ENCODE measurements around the gene KCNC1.

Gene KCNC1

DNA sequence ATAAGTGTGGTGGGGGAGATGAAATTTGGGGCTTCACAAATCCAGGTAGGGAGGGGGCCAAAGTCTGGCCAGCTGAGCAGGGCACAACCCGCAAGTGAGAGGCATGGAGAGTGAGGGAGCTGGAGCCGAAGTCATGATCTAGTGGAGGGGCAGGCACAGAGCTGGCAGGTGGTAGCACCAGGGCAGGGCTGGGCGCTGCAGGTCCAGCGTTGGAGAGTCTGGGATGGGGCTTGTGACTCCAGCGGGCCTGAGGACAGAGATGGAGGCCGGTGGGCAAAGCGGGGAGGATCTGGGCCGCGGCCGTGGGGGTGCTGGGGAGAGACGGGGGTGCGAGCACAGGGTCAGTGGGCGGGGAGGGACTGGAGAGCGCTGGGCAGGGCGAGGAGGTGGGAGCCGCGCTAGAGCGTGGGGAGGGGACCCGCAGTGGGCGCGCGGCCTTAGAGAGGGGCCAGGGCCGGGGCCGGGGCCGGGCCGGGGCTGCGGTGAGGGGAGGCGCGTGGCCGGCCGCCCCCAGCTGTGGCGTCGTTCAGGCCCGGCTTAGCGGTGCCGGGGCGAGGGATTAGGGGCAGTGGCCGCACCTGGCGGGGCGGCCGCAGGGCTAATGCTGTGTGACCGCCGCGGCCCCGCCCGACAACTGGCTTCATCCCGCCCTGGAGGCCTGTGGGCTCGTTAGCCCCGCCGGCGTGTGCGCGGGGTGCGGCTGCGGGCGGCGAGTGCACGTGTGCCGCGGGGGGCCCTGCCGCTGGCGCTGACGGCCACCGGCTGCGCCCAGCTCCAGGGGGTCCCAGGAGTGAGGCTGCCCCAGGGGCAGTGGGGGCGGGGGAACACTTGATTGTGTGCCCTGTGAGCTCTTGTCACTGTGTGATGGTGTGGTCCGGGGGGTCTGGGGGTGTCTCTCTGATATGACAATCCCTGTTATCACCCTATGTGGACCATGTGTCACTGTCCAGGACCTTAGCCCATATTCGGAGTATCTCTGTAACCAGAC is 38.8 kb upstream of the KCNC1 start:
- FAIRE-seq: no peak
- TF ChIP-seq POLR2A (IDR thresholded peaks at IDR 0.05; ENCODE audit: low read depth, low read length) (no peak), TAF1 (IDR thresholded peaks at IDR 0.05; ENCODE audit: low read depth, low read length) (no peak), POLR2AphosphoS5 (IDR thresholded peaks at IDR 0.05; ENCODE audit: low read depth, low read length) (no peak), SPI1 (IDR thresholded peaks at IDR 0.05; ENCODE audit: low read depth, low read length) (no peak), PAX5 (IDR thresholded peaks at IDR 0.05; ENCODE audit: insufficient read depth, low read length, severe bottlenecking) (no peak), POU2F2 (IDR thresholded peaks at IDR 0.05; ENCODE audit: low read depth, low read length) (no peak)

DNA sequence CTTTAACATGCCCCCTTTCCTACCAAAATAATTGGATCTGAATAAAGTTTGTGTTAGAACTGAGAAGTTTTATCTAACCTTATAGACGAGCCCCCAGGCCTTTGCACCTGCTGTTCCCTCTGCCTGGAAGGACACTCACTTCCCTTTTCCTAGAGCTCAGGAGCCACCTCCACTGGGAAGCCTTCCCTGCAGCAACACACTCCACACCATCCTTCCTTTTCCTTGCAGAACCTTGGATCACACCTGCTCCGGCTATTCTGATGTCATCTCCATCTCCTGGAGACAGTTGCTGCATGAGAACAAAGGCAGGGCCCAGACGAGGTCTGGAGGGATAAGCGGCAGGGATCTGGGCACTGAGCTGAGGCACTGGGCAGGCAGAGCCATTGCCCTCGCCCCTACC is 37.8 kb upstream of the KCNC1 start:
- TF ChIP-seq TAF1 (IDR thresholded peaks at IDR 0.05; ENCODE audit: low read depth, low read length) (no peak), POLR2A (IDR thresholded peaks at IDR 0.05; ENCODE audit: low read depth, low read length) (no peak), PAX5 (IDR thresholded peaks at IDR 0.05; ENCODE audit: insufficient read depth, low read length, severe bottlenecking) (no peak), POU2F2 (IDR thresholded peaks at IDR 0.05; ENCODE audit: low read depth, low read length) (no peak), SPI1 (IDR thresholded peaks at IDR 0.05; ENCODE audit: low read depth, low read length) (no peak), POLR2AphosphoS5 (IDR thresholded peaks at IDR 0.05; ENCODE audit: low read depth, low read length) (no peak)
- FAIRE-seq: no peak

More for the DNA sequence above, 38.8 kb upstream of the KCNC1 start:
- no peak for DNase-seq (ENCODE audit: insufficient read length, low spot score)

DNA sequence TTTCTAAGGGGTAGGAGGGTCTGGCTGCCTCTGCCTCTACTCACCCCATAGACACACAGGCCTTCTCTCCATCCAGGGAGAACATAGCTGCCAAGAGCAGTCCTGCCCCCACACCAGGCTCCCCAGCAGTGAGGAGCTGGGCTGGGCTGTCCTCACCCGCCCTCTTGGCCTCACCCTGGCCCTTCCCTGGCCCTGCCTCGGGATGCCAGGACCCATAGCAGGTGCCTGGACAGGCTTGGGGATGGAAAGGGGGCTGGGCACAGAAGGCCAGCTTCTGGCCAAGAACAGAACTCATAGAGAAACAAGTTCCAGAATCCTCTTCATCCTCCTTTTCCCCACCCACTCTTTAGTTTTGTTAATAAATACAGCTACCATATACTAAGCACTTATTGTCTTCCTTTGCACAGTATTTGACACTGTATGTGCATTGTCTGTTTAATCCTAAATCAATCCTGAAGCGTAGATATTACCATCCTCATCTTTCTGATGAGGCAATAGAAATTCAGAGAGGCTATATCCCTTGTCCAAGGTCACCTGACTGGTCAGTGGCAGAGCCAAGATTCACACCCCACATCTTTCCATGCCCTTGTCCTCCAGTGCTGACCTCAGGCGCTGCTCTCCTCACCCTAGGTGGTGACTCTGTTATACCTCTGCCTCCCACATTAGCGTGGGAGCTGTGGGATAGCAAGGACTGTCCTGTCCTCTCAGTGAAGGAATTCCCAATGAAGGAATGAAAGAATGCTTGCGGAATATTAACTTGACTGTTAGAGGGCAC is 37.2 kb upstream of the KCNC1 start:
- DNase-seq (ENCODE audit: insufficient read length, low spot score) (no peak), FAIRE-seq (no peak)

More for the DNA sequence above, 37.8 kb upstream of the KCNC1 start:
- no peak for DNase-seq (ENCODE audit: insufficient read length, low spot score)

DNA sequence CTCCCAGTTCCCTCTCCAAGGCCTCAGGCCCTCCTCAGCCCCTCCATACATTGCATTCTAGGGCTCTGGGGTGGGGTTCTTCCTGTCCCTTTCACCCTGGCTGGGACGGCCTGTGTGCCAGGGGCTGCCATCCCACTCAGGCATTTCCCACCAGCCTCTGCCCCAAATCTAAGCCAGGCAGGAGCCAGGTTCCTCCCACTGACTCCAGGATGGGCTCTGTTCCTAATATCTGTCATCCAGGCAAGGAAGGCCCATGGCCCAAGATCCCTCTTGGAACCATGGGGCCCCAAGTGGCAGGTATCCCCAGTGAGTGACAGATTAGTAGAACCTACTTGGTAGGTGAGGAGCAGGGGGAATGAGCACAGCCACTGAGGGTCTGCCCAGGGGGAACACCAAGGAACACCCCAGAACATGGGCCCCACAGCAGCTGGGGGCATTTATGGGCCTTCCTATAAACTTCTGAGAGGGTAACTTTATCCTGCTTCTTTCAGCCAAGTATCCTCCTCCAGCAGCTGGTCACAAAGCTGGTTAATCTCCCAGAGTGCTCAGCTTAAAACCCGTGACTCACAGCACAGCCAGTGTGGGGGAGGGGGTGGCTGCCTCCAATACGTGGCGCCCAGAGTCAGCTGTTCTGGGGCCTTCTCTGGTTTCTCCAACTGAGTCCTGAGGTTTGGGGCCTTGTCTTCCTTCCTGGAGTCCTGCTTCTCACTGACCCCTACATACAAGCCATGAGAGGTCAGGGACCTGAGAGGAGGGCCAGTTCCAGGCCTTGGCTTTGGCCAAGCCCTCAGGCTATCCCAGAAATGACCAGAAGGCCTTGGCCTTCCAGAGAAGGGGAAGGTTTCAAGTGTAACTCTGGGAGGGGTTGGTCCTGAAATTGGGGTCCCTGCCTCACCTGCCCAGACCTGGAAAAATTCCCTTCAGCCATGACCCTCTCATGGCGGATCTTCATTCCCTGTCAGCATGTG is 35.1 kb upstream of the KCNC1 start:
- TF ChIP-seq PAX5 (IDR thresholded peaks at IDR 0.05; ENCODE audit: insufficient read depth, low read length, severe bottlenecking) (no peak), POLR2A (IDR thresholded peaks at IDR 0.05; ENCODE audit: low read depth, low read length) (no peak), SPI1 (IDR thresholded peaks at IDR 0.05; ENCODE audit: low read depth, low read length) (no peak), POU2F2 (IDR thresholded peaks at IDR 0.05; ENCODE audit: low read depth, low read length) (no peak), TAF1 (IDR thresholded peaks at IDR 0.05; ENCODE audit: low read depth, low read length) (no peak), POLR2AphosphoS5 (IDR thresholded peaks at IDR 0.05; ENCODE audit: low read depth, low read length) (no peak)
- DNase-seq (ENCODE audit: insufficient read length, low spot score) (no peak), FAIRE-seq (no peak)

More for the DNA sequence above, 37.2 kb upstream of the KCNC1 start:
- TF ChIP-seq POLR2A (IDR thresholded peaks at IDR 0.05; ENCODE audit: low read depth, low read length) (no peak), TAF1 (IDR thresholded peaks at IDR 0.05; ENCODE audit: low read depth, low read length) (no peak), PAX5 (IDR thresholded peaks at IDR 0.05; ENCODE audit: insufficient read depth, low read length, severe bottlenecking) (no peak), POU2F2 (IDR thresholded peaks at IDR 0.05; ENCODE audit: low read depth, low read length) (no peak), SPI1 (IDR thresholded peaks at IDR 0.05; ENCODE audit: low read depth, low read length) (no peak), POLR2AphosphoS5 (IDR thresholded peaks at IDR 0.05; ENCODE audit: low read depth, low read length) (no peak)

DNA sequence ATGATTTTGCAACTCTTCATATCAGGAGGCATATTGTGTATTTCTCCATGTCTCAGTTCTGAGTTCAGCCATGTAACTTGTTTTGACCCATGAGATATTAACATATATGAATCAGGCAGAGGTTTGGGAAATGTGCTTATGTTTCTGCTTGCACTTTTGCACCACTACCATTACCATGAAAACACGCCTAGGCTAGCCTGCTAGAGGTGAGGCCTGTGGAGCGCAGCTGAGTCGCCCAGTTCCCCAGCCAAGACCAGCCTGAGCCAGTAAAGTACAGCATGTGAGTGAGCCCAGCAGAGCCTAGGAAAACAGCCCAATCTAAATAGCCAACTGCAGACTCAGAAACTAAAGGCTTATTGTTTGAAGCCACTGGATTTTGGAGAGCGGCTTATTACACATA is 33.6 kb upstream of the KCNC1 start:
- no peak for FAIRE-seq
- DNase-seq (ENCODE audit: insufficient read length, low spot score): no peak
- TF ChIP-seq POLR2AphosphoS5 (IDR thresholded peaks at IDR 0.05; ENCODE audit: low read depth, low read length) (no peak), SPI1 (IDR thresholded peaks at IDR 0.05; ENCODE audit: low read depth, low read length) (no peak), POU2F2 (IDR thresholded peaks at IDR 0.05; ENCODE audit: low read depth, low read length) (no peak), TAF1 (IDR thresholded peaks at IDR 0.05; ENCODE audit: low read depth, low read length) (no peak), PAX5 (IDR thresholded peaks at IDR 0.05; ENCODE audit: insufficient read depth, low read length, severe bottlenecking) (no peak)

GRCh38 chr11:17702876-17703275 is 31.7 kb upstream of the KCNC1 start:
- no peak for TF ChIP-seq TAF1 (IDR thresholded peaks at IDR 0.05; ENCODE audit: low read depth, low read length)
- TF ChIP-seq POLR2AphosphoS5 (IDR thresholded peaks at IDR 0.05; ENCODE audit: low read depth, low read length): no peak
- TF ChIP-seq POU2F2 (IDR thresholded peaks at IDR 0.05; ENCODE audit: low read depth, low read length): no peak
- TF ChIP-seq POLR2A (IDR thresholded peaks at IDR 0.05; ENCODE audit: low read depth, low read length): no peak
- TF ChIP-seq PAX5 (IDR thresholded peaks at IDR 0.05; ENCODE audit: insufficient read depth, low read length, severe bottlenecking): no peak
- no peak for TF ChIP-seq SPI1 (IDR thresholded peaks at IDR 0.05; ENCODE audit: low read depth, low read length)
- FAIRE-seq (no peak), DNase-seq (ENCODE audit: insufficient read length, low spot score) (no peak)

GRCh38 chr11:17703951-17704350 is 30.6 kb upstream of the KCNC1 start:
- DNase-seq (ENCODE audit: insufficient read length, low spot score) (no peak), FAIRE-seq (peak; percentile 61)
- TF ChIP-seq POLR2A (IDR thresholded peaks at IDR 0.05; ENCODE audit: low read depth, low read length): no peak
- TF ChIP-seq POU2F2 (IDR thresholded peaks at IDR 0.05; ENCODE audit: low read depth, low read length): no peak
- no peak for TF ChIP-seq SPI1 (IDR thresholded peaks at IDR 0.05; ENCODE audit: low read depth, low read length)
- no peak for TF ChIP-seq POLR2AphosphoS5 (IDR thresholded peaks at IDR 0.05; ENCODE audit: low read depth, low read length)
- TF ChIP-seq PAX5 (IDR thresholded peaks at IDR 0.05; ENCODE audit: insufficient read depth, low read length, severe bottlenecking): no peak
- no peak for TF ChIP-seq TAF1 (IDR thresholded peaks at IDR 0.05; ENCODE audit: low read depth, low read length)

DNA sequence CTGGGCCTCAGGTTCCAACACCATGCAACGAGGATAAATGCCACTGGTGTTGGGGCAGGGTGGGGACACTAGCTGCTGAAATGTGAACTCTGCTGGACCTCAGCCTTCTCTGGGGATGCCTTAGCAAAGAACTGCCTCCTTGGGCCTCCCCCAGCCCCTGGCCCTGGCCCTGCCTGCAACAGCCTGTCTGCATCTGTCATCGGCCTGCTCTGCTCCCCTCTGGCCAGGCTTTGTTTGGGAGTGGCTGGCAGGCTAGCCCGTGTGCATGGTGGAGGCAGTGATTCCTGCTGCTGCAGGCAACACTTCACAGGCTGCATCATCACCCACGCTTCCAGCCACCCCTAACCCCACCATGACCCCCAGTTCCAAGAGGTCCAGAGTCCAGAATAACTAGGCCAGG is 26.8 kb upstream of the KCNC1 start:
- no peak for TF ChIP-seq TAF1 (IDR thresholded peaks at IDR 0.05; ENCODE audit: low read depth, low read length)
- no peak for TF ChIP-seq POLR2A (IDR thresholded peaks at IDR 0.05; ENCODE audit: low read depth, low read length)
- no peak for TF ChIP-seq SPI1 (IDR thresholded peaks at IDR 0.05; ENCODE audit: low read depth, low read length)
- no peak for TF ChIP-seq PAX5 (IDR thresholded peaks at IDR 0.05; ENCODE audit: insufficient read depth, low read length, severe bottlenecking)
- no peak for TF ChIP-seq POLR2AphosphoS5 (IDR thresholded peaks at IDR 0.05; ENCODE audit: low read depth, low read length)
- no peak for TF ChIP-seq POU2F2 (IDR thresholded peaks at IDR 0.05; ENCODE audit: low read depth, low read length)
- FAIRE-seq: no peak
- DNase-seq (ENCODE audit: insufficient read length, low spot score): no peak
